DND-41 (cell line): ENCODE data around the gene ANKRD53.

Experiments
- ATAC-seq: fragments of 200-7000 bp; cut with Tn5 transposase; 3 replicates; pipeline ENCODE4 v1.9.1; 2021; ENCODE audit warnings: low read depth; ENCODE audit not compliant: insufficient read depth
- DNase-seq: peaks from one replicate; pipeline ENCODE4 v3.0.0-alpha.2; 2020
- H2AFZ ChIP-seq: 2 replicates; pipeline ENCODE4 v1.6.0; 2012; ENCODE audit warnings: low read depth, low read length
- H3K27ac ChIP-seq: 2 replicates; pipeline ENCODE4 v1.5.1; 2012; ENCODE audit warnings: low read length, inconsistent platforms
- H3K27me3 ChIP-seq: fragments of 200-600 bp; sonication (generic); 2 replicates; pipeline ENCODE4 v1.6.0; 2012; ENCODE audit warnings: low read length, mild to moderate bottlenecking, inconsistent platforms; ENCODE audit not compliant: insufficient read depth, poor library complexity
- H3K36me3 ChIP-seq: 2 replicates; pipeline ENCODE4 v1.5.1; 2012; ENCODE audit warnings: low read length, inconsistent platforms; ENCODE audit not compliant: insufficient read depth
- H3K4me1 ChIP-seq: 2 replicates; pipeline ENCODE4 v1.5.1; 2012; ENCODE audit warnings: mild to moderate bottlenecking, low read length; ENCODE audit not compliant: insufficient read depth
- H3K4me2 ChIP-seq: 2 replicates; pipeline ENCODE4 v1.6.0; 2012; ENCODE audit warnings: mild to moderate bottlenecking, moderate library complexity, low read length, inconsistent platforms; ENCODE audit not compliant: insufficient read depth
- H3K4me3 ChIP-seq, 2 experiments: fragments of 200-600 bp in 1 of 2; shearing (Covaris generic) in 1 of 2; 2 replicates each; pipeline ENCODE4 v1.5.1; 2012 to 2016; ENCODE audit warnings: inconsistent platforms in 2 of 2, low read length in 2 of 2, mild to moderate bottlenecking in 2 of 2, low read depth in 1 of 2, moderate library complexity in 1 of 2
- H3K79me2 ChIP-seq: 2 replicates; pipeline ENCODE4 v1.6.0; 2012; ENCODE audit warnings: low read length, inconsistent platforms; ENCODE audit not compliant: insufficient read depth
- H3K9ac ChIP-seq: 2 replicates; pipeline ENCODE4 v1.6.0; 2012; ENCODE audit warnings: low read depth, mild to moderate bottlenecking, inconsistent platforms, low read length, moderate library complexity
- H3K9me3 ChIP-seq: 2 replicates; pipeline ENCODE4 v1.5.1; 2012; ENCODE audit warnings: low read length, moderate library complexity, mild to moderate bottlenecking, inconsistent platforms; ENCODE audit not compliant: insufficient read depth, severe bottlenecking
- H4K20me1 ChIP-seq: 2 replicates; pipeline ENCODE4 v1.6.0; 2012; ENCODE audit warnings: low read length; ENCODE audit not compliant: insufficient read depth
- CTCF ChIP-seq: IDR thresholded peaks from 2 replicates; pipeline ENCODE4 v1.5.1; 2012; ENCODE audit warnings: borderline replicate concordance, low read length, moderate library complexity, mild to moderate bottlenecking; ENCODE audit not compliant: poor library complexity, severe bottlenecking; ENCODE audit errors: extremely low read depth
- EZH2 ChIP-seq: IDR thresholded peaks from 3 replicates; pipeline ENCODE4 v1.6.1; 2012; ENCODE audit warnings: borderline replicate concordance, low read depth, mild to moderate bottlenecking, moderate library complexity, low read length, inconsistent platforms; ENCODE audit not compliant: severe bottlenecking

Gene ANKRD53

GRCh38 chr2:70985956-70986355, 7.5 kb downstream of the ANKRD53 start:
- ATAC-seq (no peak), DNase-seq (no peak)
- H3K4me3 ChIP-seq, result no peak overlapping the region
- H3K27me3 ChIP-seq, result no peaks in the 10 kb centered on the region
- H3K36me3 ChIP-seq, result peaks cover 61% of the 10 kb centered on the region
- H3K4me2 ChIP-seq, result no peak overlapping the region
- H2AFZ ChIP-seq, result no peak overlapping the region
- peaks cover 6% of the 10 kb centered on the region; the same call in 1 of the 2 replicates for H3K79me2 ChIP-seq
- no peak overlapping the region for H3K27ac ChIP-seq
- H3K9me3 ChIP-seq, result no peaks in the 10 kb centered on the region
- peaks cover 14% of the 10 kb centered on the region for H4K20me1 ChIP-seq
- H3K9ac ChIP-seq, result no peak overlapping the region
- no peaks in the 10 kb centered on the region for H3K4me1 ChIP-seq
- TF ChIP-seq EZH2 (no peak), CTCF (no peak)

GRCh38 chr2:70986499-70987189, 8.2 kb downstream of the ANKRD53 start:
- H3K79me2 ChIP-seq, result peaks cover 12% of the 10 kb centered on the region; the same call in 1 of the 2 replicates
- H3K9ac ChIP-seq, result no peak overlapping the region
- TF ChIP-seq EZH2, result no peak
- TF ChIP-seq CTCF, result no peak
- ATAC-seq (no peak), DNase-seq (no peak)
- H3K27me3 ChIP-seq, result no peaks in the 10 kb centered on the region
- H3K4me3 ChIP-seq, result no peak overlapping the region
- H3K4me2 ChIP-seq, result no peak overlapping the region
- peaks cover under 1% of the 10 kb centered on the region; the same call in 1 of the 2 replicates for H3K4me1 ChIP-seq
- no peaks in the 10 kb centered on the region for H3K9me3 ChIP-seq
- H3K36me3 ChIP-seq, result peaks cover 68% of the 10 kb centered on the region
- no peak overlapping the region for H2AFZ ChIP-seq
- no peak overlapping the region for H3K27ac ChIP-seq
- peaks cover 21% of the 10 kb centered on the region for H4K20me1 ChIP-seq

GRCh38 chr2:70987386-70987785, 9.0 kb downstream of the ANKRD53 start:
- Histone ChIP-seq H4K20me1 (peaks cover 24% of the 10 kb centered on the region), H3K27me3 (no peaks in the 10 kb centered on the region)
- TF ChIP-seq EZH2 (no peak), CTCF (no peak)

More at GRCh38 chr2:70987386-70987785, 9.0 kb downstream of the ANKRD53 start:
- Histone ChIP-seq H3K4me1 (peaks cover 8% of the 10 kb centered on the region; the same call in 1 of the 2 replicates), H3K9ac (no peak overlapping the region), H3K27ac (no peak overlapping the region), H2AFZ (no peak overlapping the region), H3K9me3 (no peaks in the 10 kb centered on the region), H3K4me2 (no peak overlapping the region), H3K79me2 (peaks cover 19% of the 10 kb centered on the region; the same call in 1 of the 2 replicates), H3K36me3 (peaks cover 75% of the 10 kb centered on the region), H3K4me3 (no peak overlapping the region)
- DNase-seq (no peak), ATAC-seq (no peak)
